Activated CD8-positive, alpha-beta memory T cell treated with anti-CD3 and anti-CD28 coated beads for 36 hours (primary cell): ENCODE results near the gene PGAM2. TPM values are rescaled to one million over a fixed set of nuclear protein-coding genes. Genes with fewer than 3 reads are reported as not detected.

ENCODE experiments used
- CTCF ChIA-PET: fragments of 350-600 bp; sonication (Branson Sonifier 250); formaldehyde crosslinking; loops from one replicate; lab custom pipeline; 2021; ENCODE audit warnings: antibody characterized with exemption; lab: Charles Lee
- POLR2A ChIA-PET: fragments of 350-600 bp; sonication (Branson Sonifier 250); formaldehyde crosslinking; loops from one replicate; lab custom pipeline; 2021; ENCODE audit warnings: antibody characterized with exemption; lab: Charles Lee
- total RNA-seq, 2 experiments: library from RNA; stranded (reverse); gene quantifications; one replicate each; pipeline ENCODE4 v1.2.3, GENCODE V29; 2021

Gene PGAM2
- total RNA-seq, 2 experiments from 2014 or later, result not detected

DNA sequence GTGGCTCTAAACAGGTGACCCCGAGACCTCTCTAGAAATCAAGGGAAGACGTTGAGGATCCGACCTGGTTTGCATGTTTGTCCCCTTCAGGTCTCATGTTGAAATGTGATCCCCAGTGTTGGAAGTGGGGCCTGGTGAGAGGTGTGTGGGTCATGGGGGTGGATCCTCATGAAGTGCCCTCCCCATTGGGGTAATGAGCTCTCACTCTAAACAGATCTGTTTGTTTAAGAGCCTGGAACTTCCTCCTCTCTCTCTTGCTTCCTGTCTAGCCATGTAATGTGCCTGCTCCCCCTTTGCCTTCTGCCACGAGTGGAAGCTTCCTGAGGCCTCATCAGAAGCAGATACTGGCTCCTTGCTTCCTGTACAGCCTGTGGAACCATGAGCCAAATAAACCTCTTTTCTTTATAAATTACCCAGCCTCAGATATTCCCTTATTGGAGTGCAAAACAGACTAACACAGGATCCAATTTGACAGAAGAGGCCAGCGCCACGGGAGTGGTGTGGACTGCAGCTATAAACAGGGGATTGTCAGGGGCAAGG, 27.8 kb upstream of the PGAM2 start:
- CTCF ChIA-PET, result no interaction called here
- POLR2A ChIA-PET, result no interaction called here

- CTCF ChIA-PET, result no interaction called here
- POLR2A ChIA-PET, result no interaction called here
Observed at GRCh38 chr7:44087911-44088838, 22.8 kb upstream of the PGAM2 start.

- ChIA-PET CTCF (no interaction called here), POLR2A (no interaction called here)
Observed at GRCh38 chr7:44086627-44087026, 21.3 kb upstream of the PGAM2 start.

GRCh38 chr7:44085546-44085945, 20.2 kb upstream of the PGAM2 start:
- CTCF ChIA-PET, result no interaction called here
- POLR2A ChIA-PET, result no interaction called here

DNA sequence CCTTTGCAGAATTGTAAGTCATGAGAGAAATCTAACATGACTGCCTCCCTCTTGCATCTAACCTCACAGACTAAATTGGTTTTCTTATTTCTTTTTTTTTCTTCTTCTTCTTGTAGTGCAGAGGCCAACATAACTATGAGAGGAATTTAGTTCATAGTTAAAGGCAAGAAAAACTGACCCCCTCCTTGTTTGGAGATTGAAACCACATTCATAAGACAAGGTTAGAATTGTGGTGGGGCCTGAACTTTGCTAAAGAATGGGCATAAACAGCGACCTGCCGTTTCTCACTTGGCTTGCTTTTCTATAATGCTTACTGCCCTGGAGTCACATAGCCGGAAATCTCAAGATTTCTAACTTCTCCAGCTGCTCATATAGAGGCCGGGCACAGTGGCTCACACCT, 19.3 kb upstream of the PGAM2 start:
- ChIA-PET POLR2A (no interaction called here), CTCF (interaction anchor here (0.9 kb wide), 1 partner anchor 38 kb away, joined by 3 read pairs; the partner anchor contains the start of gene POLD2)

- CTCF ChIA-PET, result interaction anchor here (0.9 kb wide), 1 partner anchor 39 kb away, joined by 3 read pairs; the partner anchor contains the start of gene POLD2
- POLR2A ChIA-PET, result no interaction called here
Observed at GRCh38 chr7:44083796-44084195, 18.4 kb upstream of the PGAM2 start.

DNA sequence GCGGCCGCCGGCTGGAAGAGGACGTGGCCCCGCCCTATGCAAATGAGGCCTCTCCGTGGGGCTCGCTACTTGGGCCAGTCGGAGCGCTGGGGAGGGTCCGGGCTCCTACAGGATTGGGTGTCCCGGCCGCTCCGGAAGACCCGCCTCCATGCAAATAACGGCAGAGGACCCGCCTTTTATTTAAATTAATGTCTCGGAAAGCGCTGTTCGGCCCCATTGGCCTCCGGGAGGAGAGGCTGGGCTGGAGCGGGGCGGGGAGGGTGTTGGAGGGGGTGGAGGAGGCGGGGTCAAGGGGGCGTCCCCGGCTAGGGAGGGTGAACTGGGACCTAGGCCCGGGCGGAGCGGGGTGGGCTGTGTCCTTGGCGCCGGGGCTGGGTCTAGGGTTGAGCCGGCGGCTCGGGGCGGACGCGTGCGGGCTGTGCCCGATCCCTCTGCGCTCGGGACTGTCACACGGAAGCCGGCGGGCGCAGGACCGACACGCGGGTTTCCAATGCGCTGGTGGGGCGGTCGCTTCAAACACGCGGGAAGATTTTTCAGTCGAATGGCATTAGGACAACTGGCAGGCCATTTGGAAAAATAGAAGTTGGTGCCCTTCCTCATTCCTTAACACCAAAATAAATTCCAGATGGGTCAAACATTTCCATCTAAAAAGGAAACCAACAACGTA, 17.3 kb upstream of the PGAM2 start:
- ChIA-PET POLR2A (no interaction called here), CTCF (no interaction called here)

DNA sequence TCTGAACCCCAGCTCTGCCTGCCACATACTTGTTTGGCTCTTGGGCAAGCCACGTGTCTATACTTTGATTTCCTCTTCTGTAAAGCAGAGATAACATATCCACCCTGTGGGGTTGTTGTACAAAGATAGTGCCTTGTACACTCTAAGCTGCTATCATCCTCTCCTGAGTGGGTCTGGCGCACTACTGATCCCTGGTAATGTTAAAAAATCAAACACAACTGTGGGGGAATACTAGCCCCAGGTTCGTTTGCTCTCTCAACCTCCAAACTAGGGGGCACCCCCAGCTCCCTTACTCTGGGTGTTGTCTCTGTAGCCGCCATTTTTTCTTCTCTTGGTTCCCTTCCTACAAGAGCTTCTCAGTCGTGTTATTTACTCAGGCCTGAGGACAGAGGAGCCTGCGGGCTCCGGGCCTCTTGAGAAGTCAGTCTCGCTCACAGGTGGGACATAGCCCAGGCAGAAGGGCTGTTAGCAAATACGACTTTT, 15.9 kb upstream of the PGAM2 start:
- CTCF ChIA-PET, result interaction anchor here (0.7 to 1.2 kb wide), 4 partner anchors 17 to 41 kb away, joined by 3 to 4 read pairs (median 3); no protein-coding TSS in a partner anchor
- POLR2A ChIA-PET, result interaction anchor here (0.6 to 1.5 kb wide), 12 partner anchors 9 to 410 kb away, joined by 3 to 10 read pairs (median 5); partner anchors contain the start of genes DBNL and POLD2

- POLR2A ChIA-PET, result interaction anchor here (0.6 to 1.5 kb wide), 10 partner anchors 8 to 411 kb away, joined by 3 to 10 read pairs (median 5); partner anchors contain the start of genes DBNL and POLD2
Observed at GRCh38 chr7:44080686-44081265, 15.4 kb upstream of the PGAM2 start.

GRCh38 chr7:44080118-44080517, 14.8 kb upstream of the PGAM2 start:
- POLR2A ChIA-PET, result no interaction called here
- CTCF ChIA-PET, result no interaction called here

More at GRCh38 chr7:44080686-44081265, 15.4 kb upstream of the PGAM2 start:
- CTCF ChIA-PET, result interaction anchor here (1.0 to 1.2 kb wide), 2 partner anchors 26 to 42 kb away, joined by 3 to 4 read pairs; no protein-coding TSS in a partner anchor

GRCh38 chr7:44079331-44080021, 14.1 kb upstream of the PGAM2 start:
- CTCF ChIA-PET, result no interaction called here
- POLR2A ChIA-PET, result interaction anchor here (0.7 kb wide), 1 partner anchor 12 kb away, joined by 3 read pairs; no protein-coding TSS in a partner anchor

- CTCF ChIA-PET, result interaction anchor here (0.8 kb wide), 1 partner anchor 11 kb away, joined by 3 read pairs; no protein-coding TSS in a partner anchor
- POLR2A ChIA-PET, result no interaction called here
Observed at GRCh38 chr7:44078521-44078920, 13.2 kb upstream of the PGAM2 start.

DNA sequence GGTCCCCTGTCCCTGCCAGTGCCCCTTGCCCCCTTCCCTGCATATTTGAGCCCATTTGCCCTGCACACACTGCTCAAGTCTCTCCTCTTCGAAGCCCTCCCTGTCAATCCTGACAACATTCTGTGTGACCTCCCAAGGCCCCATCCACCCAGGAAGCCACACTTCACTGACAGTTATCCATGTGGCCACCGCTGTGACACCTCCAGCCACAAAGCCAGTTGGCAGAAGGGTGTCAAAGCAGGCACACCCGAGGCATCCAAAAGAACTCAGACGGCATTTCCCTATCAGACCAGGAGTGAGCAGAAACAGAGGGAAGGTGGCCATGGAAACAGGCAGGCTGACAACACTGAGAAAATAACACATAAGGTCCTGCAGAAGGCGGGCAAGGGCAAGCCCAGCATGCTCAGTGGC, 12.3 kb upstream of the PGAM2 start:
- CTCF ChIA-PET, result interaction anchor here (0.8 kb wide), 1 partner anchor 10 kb away, joined by 3 read pairs; no protein-coding TSS in a partner anchor
- POLR2A ChIA-PET, result no interaction called here

DNA sequence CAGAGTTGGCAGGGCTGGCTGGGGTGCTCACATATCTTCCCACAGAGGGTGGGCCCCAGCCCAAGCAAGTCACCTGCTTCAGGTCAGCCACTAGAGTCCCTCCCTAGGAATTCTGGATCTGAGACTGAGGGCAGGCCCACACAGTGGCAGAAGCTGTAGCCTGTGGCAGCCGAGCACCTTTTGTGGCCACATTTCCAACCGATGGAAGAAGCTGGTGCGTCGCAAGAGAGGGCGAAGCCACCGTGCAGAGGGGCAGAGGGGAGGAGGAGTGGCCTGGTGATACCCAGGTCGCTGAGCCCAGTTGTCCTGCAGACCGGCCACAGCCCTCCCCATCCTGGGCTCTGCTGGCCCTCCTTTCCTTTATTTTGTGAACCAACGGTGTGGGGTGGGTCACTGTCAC, 11.7 kb upstream of the PGAM2 start:
- CTCF ChIA-PET, result no interaction called here
- POLR2A ChIA-PET, result no interaction called here

DNA sequence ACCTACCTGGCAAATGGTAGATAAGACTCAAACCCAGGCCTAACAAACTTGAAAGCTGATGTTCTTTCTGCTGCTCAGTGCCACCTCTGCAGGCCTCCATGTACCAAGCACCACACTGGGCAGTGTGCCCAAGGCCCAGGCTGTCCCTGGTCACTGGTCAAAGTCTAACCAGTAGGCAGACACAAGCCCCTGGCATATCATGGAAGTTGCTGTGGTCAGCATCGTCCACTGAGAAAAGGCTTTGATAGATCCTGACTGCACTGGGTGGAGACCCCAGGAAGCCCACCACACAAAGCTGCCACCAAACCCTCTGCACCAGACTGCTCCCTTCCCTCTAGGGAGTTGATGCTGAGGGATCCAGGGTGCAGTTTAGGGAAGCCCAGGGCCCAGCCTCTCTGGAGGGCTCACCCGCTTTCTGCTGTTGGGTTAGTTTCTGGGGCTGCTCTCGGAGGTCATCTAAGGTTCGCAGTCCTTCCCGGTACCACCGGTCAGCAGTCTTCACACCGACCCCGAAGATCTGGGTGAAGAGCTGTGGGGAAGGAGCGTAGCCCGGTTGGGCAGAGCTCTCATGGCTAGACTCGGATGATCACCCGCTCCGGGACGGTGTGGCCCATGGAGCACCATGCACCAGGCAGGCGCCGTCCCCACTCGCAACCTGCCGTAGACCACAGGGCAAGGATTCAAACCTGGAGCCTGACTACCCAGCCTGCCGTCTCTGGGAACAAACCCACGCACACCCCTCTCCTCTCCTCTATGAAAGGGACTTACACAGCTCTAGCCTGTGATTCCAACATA, 10.9 kb upstream of the PGAM2 start:
- ChIA-PET CTCF (no interaction called here), POLR2A (interaction anchor here (0.6 to 1.2 kb wide), 3 partner anchors 15 to 485 kb away, joined by 3 to 9 read pairs (median 3); no protein-coding TSS in a partner anchor)

GRCh38 chr7:44075296-44076075, 10.1 kb upstream of the PGAM2 start:
- CTCF ChIA-PET, result interaction anchor here (0.7 to 1.0 kb wide), 2 partner anchors 14 to 21 kb away, joined by 3 read pairs; no protein-coding TSS in a partner anchor
- POLR2A ChIA-PET, result interaction anchor here (0.7 to 1.2 kb wide), 2 partner anchors 14 to 485 kb away, joined by 3 to 9 read pairs; no protein-coding TSS in a partner anchor

DNA sequence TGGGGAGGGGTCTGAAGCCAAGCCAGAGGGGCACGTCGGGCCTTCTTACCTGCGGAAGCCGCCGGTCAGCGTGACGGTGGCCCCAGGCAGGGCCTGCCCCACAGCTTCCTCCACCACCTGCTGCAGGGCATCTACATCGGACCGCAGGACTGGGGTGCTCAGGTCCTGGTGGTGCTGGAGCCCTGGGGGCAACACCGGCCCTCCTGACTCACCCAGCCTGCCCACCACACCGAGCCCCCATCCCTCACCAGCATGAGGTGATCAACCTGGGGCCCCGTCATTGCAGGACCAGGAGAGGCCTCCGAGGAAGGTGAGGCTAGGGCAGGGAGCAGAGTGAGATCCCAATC, 9.0 kb upstream of the PGAM2 start:
- ChIA-PET POLR2A (no interaction called here), CTCF (interaction anchor here (0.7 kb wide), 1 partner anchor 20 kb away, joined by 3 read pairs; no protein-coding TSS in a partner anchor)
